Measurements from ENCODE around the gene HTT. TPM values are rescaled to one million over a fixed set of nuclear protein-coding genes. Genes with fewer than 3 reads are reported as not detected.

The HTT gene
- total and polyA plus RNA-seq, 9 of the 15 experiments (the other 6 are each of a cell fraction or from before 2014, with no cell fraction given) = 0.66 to 31.6 (median 14.7) TPM

GRCh38 chr4:3225936-3226335 lies 151.5 kb downstream of the HTT start:
- H3K36me3 ChIP-seq (ENCODE audit: control insufficient read depth, insufficient read depth, low read length) = peaks cover 52% of the 10 kb centered on the region
- peaks cover 2% of the 10 kb centered on the region for H3K9me1 ChIP-seq (ENCODE audit: control insufficient read depth, insufficient read depth, low read length)
- ATAC-seq (no peak), FAIRE-seq (no peak), DNase-seq (ENCODE audit: extremely low read depth in 1 of 4, low spot score in 3 of 4) (no peak)
- no peak overlapping the region for H3K4me3 ChIP-seq
- no peaks in the 10 kb centered on the region for H4K20me1 ChIP-seq (replicated peaks; ENCODE audit: control insufficient read depth, insufficient read depth, low read length)
- BruUV-seq (replicated peaks) = no TSS peak
- no peaks in the 10 kb centered on the region for H3K79me2 ChIP-seq (ENCODE audit: control insufficient read depth, insufficient read depth, low read length)
- H3K4me2 ChIP-seq (ENCODE audit: insufficient read depth, low read length) = no peak overlapping the region
- no peak overlapping the region for H3K9ac ChIP-seq (ENCODE audit: insufficient read depth in 1 of 2, low read depth in 2 of 2, low read length in 2 of 2)
- intact Hi-C loops (cut with micrococcal nuclease) (no loop called here), in situ Hi-C loops (cut with MboI) (no loop called here)
- H3K9me3 ChIP-seq (replicated peaks; ENCODE audit: control insufficient read depth, insufficient read depth, low read depth, low read length) = no peaks in the 10 kb centered on the region
- WGBS (ENCODE audit: insufficient coverage, low coverage, missing lambda C conversion rate) = 75% methylated on average over 8 of the region's 9 CpGs
- TF ChIP-seq ZBED1 (IDR thresholded peaks at IDR 0.05) (no peak), ZNF274 (IDR thresholded peaks at IDR 0.05; ENCODE audit: borderline replicate concordance, low read depth, low read length) (no peak), PRPF4 (IDR thresholded peaks at IDR 0.05; ENCODE audit: insufficient read depth, low read depth, low read length, poor library complexity, severe bottlenecking) (no peak), MED1 (CRISPR knock-in tag; IDR thresholded peaks at IDR 0.05; ENCODE audit: borderline replicate concordance) (no peak), L3MBTL2 (IDR thresholded peaks at IDR 0.05) (no peak), U2AF1 (optimal IDR thresholded peaks at IDR 0.05; ENCODE audit: low read depth, low read length) (no peak), ZNF655 (CRISPR knock-in tag; IDR thresholded peaks at IDR 0.05) (no peak), HNRNPL (IDR thresholded peaks at IDR 0.05; ENCODE audit: low read depth, low read length) (no peak), ZNF263 (CRISPR knock-in tag; IDR thresholded peaks at IDR 0.05; ENCODE audit: borderline replicate concordance) (no peak), ZBTB8A (IDR thresholded peaks at IDR 0.05; ENCODE audit: partially characterized antibody) (no peak), ZNF717 (CRISPR knock-in tag; IDR thresholded peaks at IDR 0.05) (no peak), DMBX1 (CRISPR knock-in tag; IDR thresholded peaks at IDR 0.05; ENCODE audit: borderline replicate concordance) (no peak)
- TF ChIP-seq, protein P1, sequence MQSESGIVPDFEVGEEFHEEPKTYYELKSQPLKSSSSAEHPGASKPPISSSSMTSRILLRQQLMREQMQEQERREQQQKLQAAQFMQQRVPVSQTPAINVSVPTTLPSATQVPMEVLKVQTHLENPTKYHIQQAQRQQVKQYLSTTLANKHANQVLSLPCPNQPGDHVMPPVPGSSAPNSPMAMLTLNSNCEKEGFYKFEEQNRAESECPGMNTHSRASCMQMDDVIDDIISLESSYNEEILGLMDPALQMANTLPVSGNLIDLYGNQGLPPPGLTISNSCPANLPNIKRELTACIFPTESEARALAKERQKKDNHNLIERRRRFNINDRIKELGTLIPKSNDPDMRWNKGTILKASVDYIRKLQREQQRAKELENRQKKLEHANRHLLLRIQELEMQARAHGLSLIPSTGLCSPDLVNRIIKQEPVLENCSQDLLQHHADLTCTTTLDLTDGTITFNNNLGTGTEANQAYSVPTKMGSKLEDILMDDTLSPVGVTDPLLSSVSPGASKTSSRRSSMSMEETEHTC (IDR thresholded peaks at IDR 0.05) = no peak
- peaks cover 0 to 4% of the 10 kb centered on the region in 2 experiments; a peak in 1 of 5 replicates for H3K4me1 ChIP-seq (replicated peaks in 1 of 2; ENCODE audit: control insufficient read depth in 2 of 2, insufficient read depth in 2 of 2, low read length in 2 of 2)
- POLR2A ChIA-PET = no interaction called here
- H3K27ac ChIP-seq (ENCODE audit: extremely low read depth, low read depth, low read length) = no peak overlapping the region
- CTCF ChIA-PET (ENCODE audit: low intra/inter-chr PET ratio) = no interaction called here
- H3K27me3 ChIP-seq (ENCODE audit: control insufficient read depth in 2 of 2, insufficient read depth in 2 of 2, low read length in 2 of 2) = no peaks in the 10 kb centered on the region
- H2AFZ ChIP-seq (ENCODE audit: low read depth, low read length) = no peak overlapping the region
